K562 (cell line): ENCODE results near the gene MYBPHL. TPM values are rescaled to one million over a fixed set of nuclear protein-coding genes. Genes with fewer than 3 reads are reported as not detected.

ENCODE experiments used
- ATAC-seq: fragments of 200-7000 bp; cut with Tn5 transposase; 3 replicates; pipeline ENCODE4 v1.9.1; 2020; ENCODE audit warnings: moderate library complexity
- BruUV-seq: library from RNA; stranded (reverse); fragments of 400-500 nt; replicated peaks from 2 replicates; lab custom pipeline; 2021; lab: Mats Ljungman, UMichigan
- CTCF ChIA-PET: fragments of 300-600 bp; formaldehyde crosslinking; extraction: SDS; loops from one replicate; lab custom pipeline; 2021; ENCODE audit warnings: low intra/inter-chr PET ratio; lab: Yijun Ruan, JAX
- POLR2A ChIA-PET: fragments of 300-600, 350-650 bp; sonication (Branson Sonifier 250); formaldehyde crosslinking; extraction: SDS; loops from one replicate; lab custom pipeline; 2021; ENCODE audit warnings: antibody characterized with exemption, inconsistent platforms; lab: Yijun Ruan, JAX
- DNase-seq, 4 experiments: peaks; one replicate each; pipeline versions ENCODE4 v3.0.0 to v3.0.0-alpha.2; 2011 to 2018; ENCODE audit warnings: low spot score in 3 of 4, mixed read lengths in 3 of 4; ENCODE audit errors: extremely low read depth in 1 of 4
- FAIRE-seq: peaks from 2 replicates; lab custom pipeline; 2011; peaks lifted over from hg19 to GRCh38; lab: Jason Lieb, UNC
- H2AFZ ChIP-seq: 2 replicates; pipeline ENCODE4 v1.6.0; 2011; ENCODE audit warnings: low read depth, low read length, control low read depth, inconsistent platforms
- H3K27ac ChIP-seq: fragments of 200-600 bp; 3 replicates; pipeline ENCODE4 v1.8.0; 2011; ENCODE audit warnings: low read depth, mild to moderate bottlenecking, control low read depth, inconsistent platforms, low read length, moderate library complexity, mixed read lengths; ENCODE audit errors: extremely low read depth
- H3K27me3 ChIP-seq, 2 experiments: fragments of 300-600 bp in 1 of 2; 2 replicates in 1 of 2; 3 replicates in 1 of 2; pipeline versions ENCODE4 v1.6.0 to v1.8.0; 2011; ENCODE audit warnings: inconsistent platforms in 2 of 2, low read length in 2 of 2, mild to moderate bottlenecking in 1 of 2, mixed read lengths in 1 of 2, moderate library complexity in 1 of 2; ENCODE audit not compliant: control insufficient read depth in 2 of 2, insufficient read depth in 2 of 2
- H3K36me3 ChIP-seq: fragments of 300-600 bp; 3 replicates; pipeline ENCODE4 v1.8.0; 2011; ENCODE audit warnings: mild to moderate bottlenecking, low read length, inconsistent platforms; ENCODE audit not compliant: control insufficient read depth, insufficient read depth
- H3K4me1 ChIP-seq, 2 experiments: fragments of 200-600 bp in 1 of 2; replicated peaks in 1 of 2; 2 replicates in 1 of 2; 3 replicates in 1 of 2; pipeline versions ENCODE4 v1.5.1 to v1.8.0; 2011; ENCODE audit warnings: inconsistent platforms in 2 of 2, low read length in 2 of 2, mild to moderate bottlenecking in 1 of 2, mixed read lengths in 1 of 2, moderate library complexity in 1 of 2; ENCODE audit not compliant: control insufficient read depth in 2 of 2, insufficient read depth in 2 of 2
- H3K4me2 ChIP-seq: 2 replicates; pipeline ENCODE4 v1.6.1; 2011; ENCODE audit warnings: low read length, control low read depth, inconsistent platforms, mixed read lengths; ENCODE audit not compliant: insufficient read depth
- H3K4me3 ChIP-seq: fragments of 200-600 bp; sonication (generic), shearing (Covaris generic); 2 replicates; pipeline ENCODE4 v1.5.1; 2016; ENCODE audit warnings: control low read depth, inconsistent platforms
- H3K79me2 ChIP-seq: fragments of 200-600 bp; 3 replicates; pipeline ENCODE4 v1.8.0; 2011; ENCODE audit warnings: low read length, inconsistent platforms; ENCODE audit not compliant: control insufficient read depth, insufficient read depth
- H3K9ac ChIP-seq, 2 experiments: 2 replicates each; pipeline versions ENCODE4 v1.6.0 to v1.6.1; 2011; ENCODE audit warnings: low read depth in 2 of 2, low read length in 2 of 2, control low read depth in 1 of 2, inconsistent platforms in 1 of 2, mild to moderate bottlenecking in 1 of 2, mixed read lengths in 1 of 2; ENCODE audit not compliant: insufficient read depth in 1 of 2
- H3K9me1 ChIP-seq: one replicate; pipeline ENCODE4 v1.6.0; 2011; ENCODE audit warnings: inconsistent platforms, mild to moderate bottlenecking, low read length, moderate library complexity; ENCODE audit not compliant: control insufficient read depth, insufficient read depth
- H3K9me3 ChIP-seq: replicated peaks from 2 replicates; pipeline ENCODE4 v1.5.1; 2011; ENCODE audit warnings: low read depth, low read length, inconsistent platforms; ENCODE audit not compliant: control insufficient read depth, insufficient read depth
- H4K20me1 ChIP-seq: replicated peaks from 2 replicates; pipeline ENCODE4 v1.6.1; 2011; ENCODE audit warnings: low read length, inconsistent platforms, mixed read lengths; ENCODE audit not compliant: control insufficient read depth, insufficient read depth
- MYNN ChIP-seq, 2 experiments: sonication (generic); formaldehyde crosslinking in 1 of 2; IDR thresholded peaks; 2 replicates each; pipeline versions ENCODE4 v1.5.0 to v1.6.1; 2016 to 2020; ENCODE audit warnings: antibody characterized with exemption in 1 of 2, missing genetic modification reagents in 1 of 2
- TEAD1 ChIP-seq, 2 experiments: fragments of 450-650 bp in 1 of 2; sonication (generic) in 1 of 2; formaldehyde crosslinking; IDR thresholded peaks; 2 replicates each; pipeline versions ENCODE4 v1.4.0 to v1.8.0; 2020 to 2022; ENCODE audit warnings: mild to moderate bottlenecking in 2 of 2, missing genetic modification reagents in 1 of 2
- WGBS: fragments of 100-300 bp; shearing (Covaris generic); methylation state at CpG from one replicate; pipeline ENCODE4 v1.1.6; 2016; ENCODE audit warnings: low coverage, mixed read lengths; ENCODE audit not compliant: insufficient coverage; ENCODE audit errors: missing lambda C conversion rate; 5-methylcytosine and 5-hydroxymethylcytosine counted together
- in situ Hi-C: fragments of 300-500 bp; cut with MboI; formaldehyde crosslinking; loops from 4 replicates; pipeline ENCODE4 v1.15.0; 2018; ENCODE audit warnings: inconsistent platforms, mixed read lengths
- intact Hi-C: fragments of 100-400 bp; cut with micrococcal nuclease; formaldehyde crosslinking; loops from 2 replicates; pipeline ENCODE4 v1.14.2; 2022
- polyA plus RNA-seq, 8 experiments: library from polyadenylated mRNA; depleted of rRNA in 4 of 8; stranded (reverse) in 5 of 8; unstranded in 3 of 8; fragments of >200 nt; fragmentation: Nextera tagmentation in 2 of 8; fragmentation: Illumina TruSeq in 1 of 8; extraction: Ambion mirVana in 2 of 8; extraction: Trizol in 1 of 8; gene quantifications; 2 replicates each; pipeline versions ENCODE4 v1.2.1 to v1.2.3, GENCODE V29; 2011 to 2014; ENCODE audit warnings: inconsistent platforms in 1 of 8, missing spikeins in 1 of 8
- total RNA-seq, 7 experiments: library from RNA; depleted of rRNA in 6 of 7; stranded (reverse); fragments of >200 nt in 6 of 7; fragmentation: Illumina TruSeq in 2 of 7; extraction: Trizol in 2 of 7; gene quantifications; 2 replicates each; pipeline versions ENCODE4 v1.2.1 to v1.2.3, GENCODE V29; 2011 to 2021; ENCODE audit warnings: low replicate concordance in 1 of 7
- TF ChIP-seq, protein P1 (sequence below): fragments of 250-450 bp; sonication (Bioruptor Pico); IDR thresholded peaks from 2 replicates; pipeline ENCODE4 v1.4.0; 2020

MYBPHL gene
- total and polyA plus RNA-seq, 9 of the 15 experiments (the other 6 are each of a cell fraction or from before 2014, with no cell fraction given), result 0.20 to 1.9 (median 0.33) TPM

DNA sequence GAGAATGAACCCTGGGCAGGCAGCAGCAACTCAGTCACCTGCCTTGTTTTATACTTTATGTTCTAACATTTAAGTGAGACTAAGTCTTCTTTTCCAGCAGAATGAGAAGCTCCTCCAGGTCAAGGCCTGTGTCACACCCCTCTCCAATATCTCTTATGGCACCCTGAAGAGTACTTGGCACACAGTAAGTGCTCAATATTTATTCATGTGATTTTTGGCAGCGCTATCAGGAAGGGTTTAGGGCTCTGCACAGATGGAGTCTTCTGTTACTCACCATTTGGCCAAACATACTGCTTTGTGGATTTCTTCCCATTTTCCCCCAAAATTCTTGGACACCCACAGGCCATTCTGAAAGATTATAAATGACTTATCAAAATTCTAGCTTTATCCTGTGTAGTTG is 43.8 kb upstream of the MYBPHL start:
- Histone ChIP-seq H4K20me1 (no peaks in the 10 kb centered on the region), H3K9me1 (no peaks in the 10 kb centered on the region), H3K9me3 (no peaks in the 10 kb centered on the region), H3K27ac (no peak overlapping the region), H2AFZ (no peak overlapping the region), H3K79me2 (no peaks in the 10 kb centered on the region), H3K4me1 (no peaks in the 10 kb centered on the region; a peak in 1 of 5 replicates), H3K27me3 (no peaks in the 10 kb centered on the region), H3K36me3 (peaks cover 91% of the 10 kb centered on the region), H3K4me2 (no peak overlapping the region), H3K9ac (no peak overlapping the region)
- FAIRE-seq, result no peak
- no peak for ATAC-seq
- BruUV-seq, result no TSS peak
- in situ Hi-C loops (no loop called here), intact Hi-C loops (no loop called here)
- WGBS, result 91% methylated on average over 1 of the region's 1 CpG
- CTCF ChIA-PET, result no interaction called here
- no peak for DNase-seq
- TF ChIP-seq TEAD1 (CRISPR knock-in tag; IDR thresholded peaks at IDR 0.05), result no peak
- TF ChIP-seq, protein P1, sequence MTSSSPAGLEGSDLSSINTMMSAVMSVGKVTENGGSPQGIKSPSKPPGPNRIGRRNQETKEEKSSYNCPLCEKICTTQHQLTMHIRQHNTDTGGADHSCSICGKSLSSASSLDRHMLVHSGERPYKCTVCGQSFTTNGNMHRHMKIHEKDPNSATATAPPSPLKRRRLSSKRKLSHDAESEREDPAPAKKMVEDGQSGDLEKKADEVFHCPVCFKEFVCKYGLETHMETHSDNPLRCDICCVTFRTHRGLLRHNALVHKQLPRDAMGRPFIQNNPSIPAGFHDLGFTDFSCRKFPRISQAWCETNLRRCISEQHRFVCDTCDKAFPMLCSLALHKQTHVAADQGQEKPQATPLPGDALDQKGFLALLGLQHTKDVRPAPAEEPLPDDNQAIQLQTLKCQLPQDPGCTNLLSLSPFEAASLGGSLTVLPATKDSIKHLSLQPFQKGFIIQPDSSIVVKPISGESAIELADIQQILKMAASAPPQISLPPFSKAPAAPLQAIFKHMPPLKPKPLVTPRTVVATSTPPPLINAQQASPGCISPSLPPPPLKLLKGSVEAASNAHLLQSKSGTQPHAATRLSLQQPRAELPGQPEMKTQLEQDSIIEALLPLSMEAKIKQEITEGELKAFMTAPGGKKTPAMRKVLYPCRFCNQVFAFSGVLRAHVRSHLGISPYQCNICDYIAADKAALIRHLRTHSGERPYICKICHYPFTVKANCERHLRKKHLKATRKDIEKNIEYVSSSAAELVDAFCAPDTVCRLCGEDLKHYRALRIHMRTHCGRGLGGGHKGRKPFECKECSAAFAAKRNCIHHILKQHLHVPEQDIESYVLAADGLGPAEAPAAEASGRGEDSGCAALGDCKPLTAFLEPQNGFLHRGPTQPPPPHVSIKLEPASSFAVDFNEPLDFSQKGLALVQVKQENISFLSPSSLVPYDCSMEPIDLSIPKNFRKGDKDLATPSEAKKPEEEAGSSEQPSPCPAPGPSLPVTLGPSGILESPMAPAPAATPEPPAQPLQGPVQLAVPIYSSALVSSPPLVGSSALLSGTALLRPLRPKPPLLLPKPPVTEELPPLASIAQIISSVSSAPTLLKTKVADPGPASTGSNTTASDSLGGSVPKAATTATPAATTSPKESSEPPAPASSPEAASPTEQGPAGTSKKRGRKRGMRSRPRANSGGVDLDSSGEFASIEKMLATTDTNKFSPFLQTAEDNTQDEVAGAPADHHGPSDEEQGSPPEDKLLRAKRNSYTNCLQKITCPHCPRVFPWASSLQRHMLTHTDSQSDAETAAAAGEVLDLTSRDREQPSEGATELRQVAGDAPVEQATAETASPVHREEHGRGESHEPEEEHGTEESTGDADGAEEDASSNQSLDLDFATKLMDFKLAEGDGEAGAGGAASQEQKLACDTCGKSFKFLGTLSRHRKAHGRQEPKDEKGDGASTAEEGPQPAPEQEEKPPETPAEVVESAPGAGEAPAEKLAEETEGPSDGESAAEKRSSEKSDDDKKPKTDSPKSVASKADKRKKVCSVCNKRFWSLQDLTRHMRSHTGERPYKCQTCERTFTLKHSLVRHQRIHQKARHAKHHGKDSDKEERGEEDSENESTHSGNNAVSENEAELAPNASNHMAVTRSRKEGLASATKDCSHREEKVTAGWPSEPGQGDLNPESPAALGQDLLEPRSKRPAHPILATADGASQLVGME (CRISPR knock-in tag), result no peak
- TF ChIP-seq MYNN (IDR thresholded peaks at IDR 0.05), result no peak
- TF ChIP-seq MYNN (CRISPR knock-in tag; IDR thresholded peaks at IDR 0.05), result no peak
- TF ChIP-seq, all 486 proteins: peak for 0
- H3K4me3 ChIP-seq, result no peak overlapping the region
- POLR2A ChIA-PET, result interaction anchor here (0.9 kb wide), 1 partner anchor 9 kb away, joined by 3 read pairs; no protein-coding TSS in a partner anchor
